Measurements from ENCODE around the gene SST. TPM values are rescaled to one million over a fixed set of nuclear protein-coding genes. Genes with fewer than 3 reads are reported as not detected.

Gene SST
- total RNA-seq, 2 donors from 2014 or later, result not detected

- no peaks in the 10 kb centered on the region for H3K36me3 ChIP-seq
- no peak overlapping the region for H3K4me3 ChIP-seq
- H3K9me3 ChIP-seq, result no peaks in the 10 kb centered on the region
- TF ChIP-seq CTCF (IDR thresholded peaks at IDR 0.05), result no peak
- H3K27me3 ChIP-seq (replicated peaks; ENCODE audit: insufficient read depth), result no peaks in the 10 kb centered on the region
- ATAC-seq (ENCODE audit: insufficient number of reproducible peaks, low FRiP score, low read depth), result no peak
- no peaks in the 10 kb centered on the region for H3K4me1 ChIP-seq (ENCODE audit: control insufficient read depth in 1 of 2, low read depth in 2 of 2)
- no peak for DNase-seq (ENCODE audit: low spot score)
- H3K27ac ChIP-seq, result no peak overlapping the region
Observed at GRCh38 chr3:187623285-187623814, 46.8 kb downstream of the SST start.

GRCh38 chr3:187621881-187622280 is 48.3 kb downstream of the SST start:
- Histone ChIP-seq H3K27me3 (replicated peaks; ENCODE audit: insufficient read depth) (no peaks in the 10 kb centered on the region), H3K27ac (no peak overlapping the region), H3K4me1 (ENCODE audit: control insufficient read depth in 1 of 2, low read depth in 2 of 2) (no peaks in the 10 kb centered on the region), H3K4me3 (no peak overlapping the region), H3K9me3 (no peaks in the 10 kb centered on the region), H3K36me3 (no peaks in the 10 kb centered on the region)
- ATAC-seq (ENCODE audit: insufficient number of reproducible peaks, low FRiP score, low read depth) (no peak), DNase-seq (ENCODE audit: low spot score) (no peak)
- TF ChIP-seq CTCF (IDR thresholded peaks at IDR 0.05), result no peak

GRCh38 chr3:187619461-187619860 is 50.7 kb downstream of the SST start:
- no peak overlapping the region for H3K4me3 ChIP-seq
- no peak for ATAC-seq (ENCODE audit: insufficient number of reproducible peaks, low FRiP score, low read depth)
- TF ChIP-seq CTCF (IDR thresholded peaks at IDR 0.05), result no peak
- DNase-seq (ENCODE audit: low spot score), result no peak
- H3K36me3 ChIP-seq, result no peaks in the 10 kb centered on the region
- no peaks in the 10 kb centered on the region for H3K9me3 ChIP-seq
- no peaks in the 10 kb centered on the region for H3K27me3 ChIP-seq (replicated peaks; ENCODE audit: insufficient read depth)
- no peak overlapping the region for H3K27ac ChIP-seq
- H3K4me1 ChIP-seq (ENCODE audit: control insufficient read depth in 1 of 2, low read depth in 2 of 2), result no peaks in the 10 kb centered on the region

Other genes with a start within 250 kb of the SST start
- not detected for gene RTP2, start 32.2 kb upstream of the SST start, total RNA-seq
- 100 to 1,000 TPM; 148 to 169 TPM for gene BCL6, start 75.1 kb upstream of the SST start, total RNA-seq